CD4-positive, alpha-beta T cell (primary cell): ENCODE data around the gene WDFY3. TPM values are rescaled to one million over a fixed set of nuclear protein-coding genes. Genes with fewer than 3 reads are reported as not detected.

ENCODE experiments used
- ATAC-seq: fragments of 200-7000 bp; cut with Tn5 transposase; one replicate; pipeline ENCODE4 v1.10.0; 2022; ENCODE audit warnings: mild to moderate bottlenecking; ENCODE audit not compliant: poor library complexity
- CTCF ChIA-PET: fragments of 350-600 bp; sonication (Branson Sonifier 250); formaldehyde crosslinking; loops from one replicate; lab custom pipeline; 2021; ENCODE audit warnings: antibody characterized with exemption, inconsistent platforms; lab: Charles Lee
- POLR2A ChIA-PET: fragments of 350-600 bp; sonication (Branson Sonifier 250); formaldehyde crosslinking; loops from one replicate; lab custom pipeline; 2021; ENCODE audit warnings: antibody characterized with exemption, inconsistent platforms; lab: Charles Lee
- DNase-seq, 14 experiments: peaks; one replicate each; pipeline ENCODE4 v3.0.0-alpha.2; 2013 to 2020; ENCODE audit warnings: mixed read lengths in 2 of 14
- H3K27ac ChIP-seq, 2 donors: one replicate each; pipeline versions ENCODE4 v1.5.1 to v1.7.0; 2013; ENCODE audit warnings: low read length in 2 of 2, low read depth in 1 of 2, mild to moderate bottlenecking in 1 of 2
- H3K27me3 ChIP-seq, 2 experiments: 1 replicate in 1 of 2; 2 replicates in 1 of 2; pipeline versions ENCODE4 v1.6.1 to v1.7.0; 2013; ENCODE audit warnings: low read length in 2 of 2, control low read depth in 1 of 2, mild to moderate bottlenecking in 1 of 2, moderate library complexity in 1 of 2; ENCODE audit not compliant: insufficient read depth in 2 of 2, control insufficient read depth in 1 of 2
- H3K36me3 ChIP-seq: one replicate; pipeline ENCODE4 v1.6.1; 2013; ENCODE audit warnings: low read length, control low read depth; ENCODE audit not compliant: insufficient read depth
- H3K4me1 ChIP-seq: one replicate; pipeline ENCODE4 v1.6.1; 2013; ENCODE audit warnings: low read length, control low read depth; ENCODE audit not compliant: insufficient read depth
- H3K4me3 ChIP-seq: one replicate; pipeline ENCODE4 v1.5.1; 2013; ENCODE audit warnings: mild to moderate bottlenecking, low read length, moderate library complexity
- H3K9me3 ChIP-seq, 2 experiments: 1 replicate in 1 of 2; 2 replicates in 1 of 2; pipeline versions ENCODE4 v1.6.1 to v1.7.0; 2013; ENCODE audit warnings: low read length in 2 of 2, mild to moderate bottlenecking in 2 of 2, control low read depth in 1 of 2, moderate library complexity in 1 of 2; ENCODE audit not compliant: control insufficient read depth in 1 of 2, insufficient read depth in 1 of 2
- H3K27ac Mint-ChIP-seq: one replicate; pipeline ENCODE4 v1.8.0; 2020; ENCODE audit warnings: mixed read lengths
- H3K27me3 Mint-ChIP-seq: one replicate; pipeline ENCODE4 v1.8.0; 2021; ENCODE audit warnings: mixed read lengths
- H3K36me3 Mint-ChIP-seq: one replicate; pipeline ENCODE4 v1.8.0; 2021; ENCODE audit warnings: low read depth, mixed read lengths
- H3K4me1 Mint-ChIP-seq: one replicate; pipeline ENCODE4 v1.8.0; 2021; ENCODE audit warnings: low read depth, mixed read lengths
- H3K4me3 Mint-ChIP-seq: one replicate; pipeline ENCODE4 v1.8.0; 2020; ENCODE audit warnings: mild to moderate bottlenecking, mixed read lengths
- H3K9me3 Mint-ChIP-seq: one replicate; pipeline ENCODE4 v1.8.0; 2020; ENCODE audit warnings: mixed read lengths
- intact Hi-C, 2 experiments: fragments of 100-400 bp; cut with DNase I in 1 of 2; cut with micrococcal nuclease in 1 of 2; formaldehyde crosslinking; loops; one replicate each; pipeline versions ENCODE4 v1.15.1 to v1.9.0; 2023 to 2025; cut with DNase I, micrococcal nuclease
- total RNA-seq, 174 experiments: library from RNA in 2 of 174; stranded (reverse) in 2 of 174; gene quantifications; one replicate each; pipeline ENCODE4 v1.2.3 and lab custom pipeline; 2021 to 2026
- TF ChIP-seq, protein P1 (sequence below): fragments of 200-600 bp; IDR thresholded peaks from one replicate; pipeline ENCODE4 v1.8.0; 2022; ENCODE audit warnings: antibody characterized with exemption, mild to moderate bottlenecking

WDFY3 gene
- total RNA-seq, 2 experiments from 2014 or later: 0.60 to 0.75 TPM

DNA sequence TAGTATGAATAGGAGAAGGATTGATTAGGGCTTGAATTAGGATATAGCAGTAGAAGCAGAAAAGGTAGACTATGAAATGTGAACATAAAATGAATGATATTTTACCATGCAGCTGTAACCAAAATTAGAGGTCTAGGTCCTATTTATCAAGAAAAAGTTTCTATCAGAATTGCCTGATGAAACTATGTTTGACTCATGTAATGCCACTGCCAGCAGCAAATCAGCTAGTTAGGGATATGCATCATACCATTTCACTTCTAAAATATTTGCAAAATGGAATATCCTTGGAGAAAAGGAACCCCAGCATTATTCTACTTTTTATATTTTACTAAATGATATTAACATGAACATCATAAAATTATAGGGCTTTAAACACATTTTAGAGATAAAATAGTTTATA is 188.4 kb downstream of the WDFY3 start:
- ATAC-seq (no peak), DNase-seq (no peak)
- no peaks in the 10 kb centered on the region for H3K27me3 ChIP-seq
- TF ChIP-seq, protein P1, sequence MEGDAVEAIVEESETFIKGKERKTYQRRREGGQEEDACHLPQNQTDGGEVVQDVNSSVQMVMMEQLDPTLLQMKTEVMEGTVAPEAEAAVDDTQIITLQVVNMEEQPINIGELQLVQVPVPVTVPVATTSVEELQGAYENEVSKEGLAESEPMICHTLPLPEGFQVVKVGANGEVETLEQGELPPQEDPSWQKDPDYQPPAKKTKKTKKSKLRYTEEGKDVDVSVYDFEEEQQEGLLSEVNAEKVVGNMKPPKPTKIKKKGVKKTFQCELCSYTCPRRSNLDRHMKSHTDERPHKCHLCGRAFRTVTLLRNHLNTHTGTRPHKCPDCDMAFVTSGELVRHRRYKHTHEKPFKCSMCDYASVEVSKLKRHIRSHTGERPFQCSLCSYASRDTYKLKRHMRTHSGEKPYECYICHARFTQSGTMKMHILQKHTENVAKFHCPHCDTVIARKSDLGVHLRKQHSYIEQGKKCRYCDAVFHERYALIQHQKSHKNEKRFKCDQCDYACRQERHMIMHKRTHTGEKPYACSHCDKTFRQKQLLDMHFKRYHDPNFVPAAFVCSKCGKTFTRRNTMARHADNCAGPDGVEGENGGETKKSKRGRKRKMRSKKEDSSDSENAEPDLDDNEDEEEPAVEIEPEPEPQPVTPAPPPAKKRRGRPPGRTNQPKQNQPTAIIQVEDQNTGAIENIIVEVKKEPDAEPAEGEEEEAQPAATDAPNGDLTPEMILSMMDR: no peak
- no peak overlapping the region for H3K4me3 ChIP-seq
- intact Hi-C loops: no loop called here
- H3K4me1 ChIP-seq: no peaks in the 10 kb centered on the region
- Mint-ChIP-seq H3K27me3 (no peaks in the 10 kb centered on the region), H3K27ac (no peak overlapping the region), H3K4me3 (no peak overlapping the region), H3K36me3 (no peaks in the 10 kb centered on the region), H3K4me1 (no peaks in the 10 kb centered on the region), H3K9me3 (no peaks in the 10 kb centered on the region)
- H3K9me3 ChIP-seq: no peaks in the 10 kb centered on the region
- ChIA-PET CTCF (no interaction called here), POLR2A (no interaction called here)
- H3K36me3 ChIP-seq: no peaks in the 10 kb centered on the region
- H3K27ac ChIP-seq: no peak overlapping the region

- no peaks in the 10 kb centered on the region for H3K9me3 Mint-ChIP-seq
- DNase-seq (no peak), ATAC-seq (no peak)
- no peak overlapping the region for H3K4me3 Mint-ChIP-seq
- H3K27ac Mint-ChIP-seq: no peak overlapping the region
- Histone ChIP-seq H3K27me3 (no peaks in the 10 kb centered on the region), H3K9me3 (no peaks in the 10 kb centered on the region), H3K4me1 (no peaks in the 10 kb centered on the region), H3K27ac (no peak overlapping the region), H3K36me3 (no peaks in the 10 kb centered on the region), H3K4me3 (no peak overlapping the region)
- CTCF ChIA-PET: no interaction called here
- no peaks in the 10 kb centered on the region for H3K4me1 Mint-ChIP-seq
- intact Hi-C loops: no loop called here
- POLR2A ChIA-PET: no interaction called here
- H3K27me3 Mint-ChIP-seq: no peaks in the 10 kb centered on the region
- no peaks in the 10 kb centered on the region for H3K36me3 Mint-ChIP-seq
- TF ChIP-seq, protein P1: no peak
Measured at GRCh38 chr4:84767168-84767567, 199.3 kb downstream of the WDFY3 start.

DNA sequence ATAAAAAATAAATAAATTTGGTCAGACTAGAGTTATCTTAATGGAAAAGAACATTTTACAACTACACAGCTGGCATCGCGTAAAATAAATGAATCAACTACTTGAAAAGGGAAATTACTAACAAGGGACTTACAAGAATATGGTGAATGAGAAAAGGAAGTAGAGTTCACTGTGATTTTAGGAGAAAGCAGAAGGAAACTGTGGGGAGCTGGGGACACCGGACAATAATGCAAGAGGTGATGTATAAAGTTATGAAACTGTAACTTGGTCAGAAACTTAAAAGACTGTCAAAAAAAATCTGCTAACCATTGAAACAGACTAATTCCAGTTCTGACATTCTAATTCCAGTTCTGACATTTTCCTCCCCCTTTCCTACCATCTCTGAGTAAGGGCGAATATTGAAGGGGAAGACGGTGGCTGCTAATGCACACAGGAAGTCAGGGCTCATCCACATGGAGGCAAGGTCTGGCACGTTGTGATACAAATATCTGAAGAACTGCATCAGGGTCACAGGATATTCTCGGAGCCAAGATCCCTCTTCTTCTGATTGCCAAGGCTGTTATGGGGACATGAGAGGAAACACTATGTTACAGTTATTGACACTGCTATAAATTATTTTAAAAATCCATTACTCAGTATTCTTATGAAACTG is 213.0 kb downstream of the WDFY3 start:
- H3K27ac ChIP-seq: no peak overlapping the region
- H3K36me3 ChIP-seq: no peaks in the 10 kb centered on the region
- intact Hi-C loops: no loop called here
- H3K4me3 ChIP-seq: no peak overlapping the region
- H3K9me3 ChIP-seq: no peaks in the 10 kb centered on the region
- no peaks in the 10 kb centered on the region for H3K27me3 ChIP-seq
- TF ChIP-seq, protein P1: no peak
- no peaks in the 10 kb centered on the region for H3K4me1 Mint-ChIP-seq
- no peaks in the 10 kb centered on the region for H3K9me3 Mint-ChIP-seq
- ChIA-PET CTCF (interaction anchor here (1.6 kb wide), 1 partner anchor 21 kb away, joined by 4 read pairs; no protein-coding TSS in a partner anchor), POLR2A (no interaction called here)
- ATAC-seq: no peak
- no peaks in the 10 kb centered on the region for H3K36me3 Mint-ChIP-seq
- peak in 2 of 14 experiments; percentile 24 to 32 for DNase-seq
- peaks cover 9% of the 10 kb centered on the region for H3K27me3 Mint-ChIP-seq
- no peaks in the 10 kb centered on the region for H3K4me1 ChIP-seq
- H3K4me3 Mint-ChIP-seq: no peak overlapping the region
- no peak overlapping the region for H3K27ac Mint-ChIP-seq
